SK-N-SH (cell line): Measurements from ENCODE around the gene ITGB5. TPM values are rescaled to one million over a fixed set of nuclear protein-coding genes. Genes with fewer than 3 reads are reported as not detected.

Experiments used
- CTCF ChIA-PET: fragments of 300-600, 350-600 bp; formaldehyde crosslinking; extraction: SDS; loops from one replicate; lab custom pipeline; 2021; lab: Yijun Ruan, JAX
- POLR2A ChIA-PET: fragments of 350-600 bp; sonication (Branson Sonifier 250); formaldehyde crosslinking; extraction: SDS; loops from one replicate; lab custom pipeline; 2020; ENCODE audit warnings: antibody characterized with exemption, inconsistent platforms; lab: Yijun Ruan, JAX
- DNase-seq: peaks from one replicate; pipeline ENCODE4 v3.0.0; 2012
- H2AFZ ChIP-seq: fragments of 200-600 bp; sonication (generic); 2 replicates; pipeline ENCODE4 v1.8.1; 2016; ENCODE audit warnings: antibody characterized with exemption, mild to moderate bottlenecking, low read depth
- H3F3A ChIP-seq: fragments of 200-600 bp; sonication (generic); replicated peaks from 2 replicates; pipeline ENCODE3; 2016; ENCODE audit warnings: antibody characterized with exemption, mild to moderate bottlenecking; ENCODE audit not compliant: insufficient read depth
- H3K27ac ChIP-seq, 2 experiments: fragments of 200-500 bp in 1 of 2; fragments of 200-600 bp in 1 of 2; sonication (Bioruptor generic) in 1 of 2; sonication (generic), shearing (Covaris generic) in 1 of 2; 2 replicates each; pipeline versions ENCODE4 v1.5.1 to v1.6.1; 2014 to 2016; ENCODE audit warnings: low read depth in 2 of 2, inconsistent platforms in 1 of 2, low read length in 1 of 2, mild to moderate bottlenecking in 1 of 2, mixed read lengths in 1 of 2
- H3K27me3 ChIP-seq: fragments of 200-600 bp; sonication (generic), shearing (Covaris generic); 2 replicates; pipeline ENCODE4 v1.6.1; 2016; ENCODE audit warnings: mixed run types; ENCODE audit not compliant: insufficient read depth
- H3K36me3 ChIP-seq, 2 experiments: fragments of 200-500 bp in 1 of 2; fragments of 200-600 bp in 1 of 2; sonication (Bioruptor generic) in 1 of 2; sonication (generic) in 1 of 2; replicated peaks in 1 of 2; 2 replicates each; pipeline versions ENCODE3 to v1.5.1; 2014 to 2016; ENCODE audit warnings: low read length in 1 of 2, mild to moderate bottlenecking in 1 of 2; ENCODE audit not compliant: insufficient read depth in 2 of 2, control insufficient read depth in 1 of 2
- H3K4me1 ChIP-seq, 2 experiments: fragments of 200-500 bp in 1 of 2; fragments of 200-600 bp in 1 of 2; sonication (Bioruptor generic) in 1 of 2; sonication (generic), shearing (Covaris generic) in 1 of 2; 2 replicates each; pipeline versions ENCODE4 v1.5.1 to v1.6.1; 2014 to 2016; ENCODE audit warnings: low read depth in 1 of 2, low read length in 1 of 2, mixed run types in 1 of 2; ENCODE audit not compliant: insufficient read depth in 2 of 2, control insufficient read depth in 1 of 2
- H3K4me2 ChIP-seq: fragments of 200-600 bp; sonication (generic), shearing (Covaris generic); 2 replicates; pipeline ENCODE4 v1.6.1; 2017; ENCODE audit warnings: mixed run types
- H3K4me3 ChIP-seq, 2 experiments: fragments of 200-500 bp in 1 of 2; fragments of 200-600 bp in 1 of 2; sonication (Bioruptor generic) in 1 of 2; sonication (generic), shearing (Covaris generic) in 1 of 2; 2 replicates each; pipeline versions ENCODE4 v1.5.1 to v1.8.1; 2014 to 2016; ENCODE audit warnings: low read depth in 2 of 2, inconsistent platforms in 1 of 2, low read length in 1 of 2, mild to moderate bottlenecking in 1 of 2, mixed read lengths in 1 of 2, moderate library complexity in 1 of 2
- H3K79me2 ChIP-seq: fragments of 200-600 bp; sonication (generic); 2 replicates; pipeline ENCODE4 v1.8.1; 2017; ENCODE audit warnings: mild to moderate bottlenecking; ENCODE audit not compliant: insufficient read depth
- H3K9ac ChIP-seq: fragments of 200-600 bp; sonication (generic); 2 replicates; pipeline ENCODE4 v1.6.1; 2017; ENCODE audit warnings: mixed run types
- H3K9me2 ChIP-seq: fragments of 200-600 bp; sonication (generic); 2 replicates; pipeline ENCODE4 v1.6.1; 2017; ENCODE audit warnings: mixed run types
- H3K9me3 ChIP-seq: fragments of 200-600 bp; sonication (generic); 2 replicates; pipeline ENCODE4 v1.6.1; 2017; ENCODE audit warnings: mixed run types, mild to moderate bottlenecking, moderate library complexity
- H4K20me1 ChIP-seq: fragments of 200-600 bp; sonication (generic); 2 replicates; pipeline ENCODE4 v1.6.1; 2017; ENCODE audit warnings: mild to moderate bottlenecking, mixed run types; ENCODE audit not compliant: insufficient read depth
- CHD2 ChIP-seq: fragments of 150-350 bp; IDR thresholded peaks from 2 replicates; pipeline ENCODE4 v1.6.1; 2018; ENCODE audit warnings: low read length; ENCODE audit not compliant: partially characterized antibody
- EP300 ChIP-seq, 2 experiments: IDR thresholded peaks; 2 replicates each; pipeline versions ENCODE4 v1.4.0 to v1.6.1; 2012; ENCODE audit warnings: borderline replicate concordance in 1 of 2, low read depth in 1 of 2, low read length in 1 of 2
- GATA2 ChIP-seq: sonication (generic); formaldehyde crosslinking; IDR thresholded peaks from 2 replicates; pipeline ENCODE4 v1.5.0; 2020; ENCODE audit warnings: mild to moderate bottlenecking, missing genetic modification reagents
- IRF3 ChIP-seq: fragments of 150-350 bp; IDR thresholded peaks from 2 replicates; pipeline ENCODE4 v1.6.1; 2016; ENCODE audit warnings: mild to moderate bottlenecking, low read depth, low read length
- MAX ChIP-seq: IDR thresholded peaks from 2 replicates; pipeline ENCODE4 v1.4.0; 2012; ENCODE audit warnings: low read depth
- MEF2A ChIP-seq: IDR thresholded peaks from 2 replicates; pipeline ENCODE4 v1.4.0; 2012; ENCODE audit warnings: low read depth, borderline replicate concordance
- PBX3 ChIP-seq: IDR thresholded peaks from 2 replicates; pipeline ENCODE4; 2012
- REST ChIP-seq: IDR thresholded peaks from 2 replicates; pipeline ENCODE4 v1.6.1; 2012; ENCODE audit warnings: mild to moderate bottlenecking, low read depth, low read length, moderate library complexity
- RFX5 ChIP-seq: IDR thresholded peaks from 2 replicates; pipeline ENCODE4 v1.6.1; 2012; ENCODE audit warnings: mild to moderate bottlenecking, improper control_type of control experiment, low read length
- RXRA ChIP-seq: IDR thresholded peaks from 2 replicates; pipeline ENCODE4 v1.4.0; 2012; ENCODE audit warnings: low read depth, mild to moderate bottlenecking, borderline replicate concordance
- SMC3 ChIP-seq: IDR thresholded peaks from 2 replicates; pipeline ENCODE4 v1.6.1; 2012; ENCODE audit warnings: low read depth, low read length, improper control_type of control experiment
- TAF1 ChIP-seq: IDR thresholded peaks from 2 replicates; pipeline ENCODE4 v1.6.1; 2012; ENCODE audit warnings: low read depth, mild to moderate bottlenecking, low read length, moderate library complexity, borderline replicate concordance
- TCF12 ChIP-seq: IDR thresholded peaks from 2 replicates; pipeline ENCODE4 v1.4.0; 2012
- TEAD4 ChIP-seq: IDR thresholded peaks from 2 replicates; pipeline ENCODE4 v1.4.0; 2012; ENCODE audit warnings: mild to moderate bottlenecking, borderline replicate concordance; ENCODE audit not compliant: insufficient read depth
- USF2 ChIP-seq: fragments of 150-350 bp; IDR thresholded peaks from 2 replicates; pipeline ENCODE4 v1.6.1; 2017; ENCODE audit warnings: antibody characterized with exemption, low read length, low read depth, borderline replicate concordance
- YY1 ChIP-seq: IDR thresholded peaks from 2 replicates; pipeline ENCODE4 v1.4.0; 2012; ENCODE audit warnings: low read depth, mild to moderate bottlenecking
- ZBTB33 ChIP-seq: IDR thresholded peaks from 2 replicates; pipeline ENCODE4 v1.4.0; 2012; ENCODE audit warnings: low read depth, borderline replicate concordance
- WGBS: methylation state at CpG from one replicate; pipeline ENCODE4 v1.1.6; 2017; ENCODE audit warnings: low lambda C conversion rate; 5-methylcytosine and 5-hydroxymethylcytosine counted together
- polyA plus RNA-seq, 3 experiments: library from polyadenylated mRNA; depleted of rRNA; stranded (reverse); fragments of >200 nt; gene quantifications; 2 replicates each; pipeline ENCODE4 v1.2.3, GENCODE V29; 2012

ITGB5 gene
- polyA plus RNA-seq, 1 of the 3 experiments (the other 2 are of a cell fraction) = 481 TPM

DNA sequence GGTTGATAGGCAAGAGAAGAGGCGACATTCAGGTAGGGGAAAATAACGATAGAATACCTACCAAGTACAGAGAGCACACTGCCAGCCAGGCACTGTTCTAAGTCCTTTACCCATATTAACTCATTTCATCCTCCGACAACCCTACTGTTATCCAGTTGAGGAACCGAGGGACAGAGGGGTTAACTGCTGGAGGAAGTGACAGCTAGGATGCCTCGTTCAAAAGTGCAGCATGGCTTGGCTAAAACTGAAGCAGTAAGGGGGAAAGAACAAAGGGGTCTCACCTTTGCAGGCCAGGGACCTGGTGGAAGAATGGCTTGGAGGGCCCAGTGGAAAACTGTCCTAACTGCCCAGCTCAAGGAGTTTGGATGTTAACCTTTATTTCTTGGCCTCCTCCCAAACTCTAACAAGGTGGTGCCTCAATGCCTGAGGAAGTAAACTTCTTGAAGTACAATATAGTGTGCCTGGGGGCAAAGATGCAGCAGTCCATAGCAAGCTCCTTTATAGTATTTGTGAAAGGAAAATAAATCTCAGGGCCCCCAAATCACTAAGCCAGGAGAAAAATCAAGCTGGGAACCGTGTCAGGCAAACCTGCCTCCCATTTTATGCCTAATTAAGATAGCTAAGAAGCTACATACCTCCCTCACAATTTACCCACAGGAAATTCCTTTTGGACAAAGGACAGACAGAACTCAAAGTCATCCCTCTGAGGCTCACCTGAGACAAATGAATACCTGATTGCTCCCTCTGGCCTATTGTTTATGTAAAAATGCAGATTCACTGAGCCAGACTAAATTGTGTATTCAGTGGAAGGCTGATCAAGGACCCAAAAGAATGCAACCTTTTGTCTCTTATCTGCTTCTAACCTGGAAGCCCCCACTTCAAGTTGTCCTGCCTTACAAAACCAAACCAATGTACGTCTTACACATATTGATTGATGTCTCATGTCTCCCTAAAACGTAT is 1.6 kb upstream of the ITGB5 start:
- 90% methylated on average over 8 of the region's 8 CpGs for WGBS
- ChIA-PET POLR2A (no interaction called here), CTCF (interaction anchor here (0.8 to 3.8 kb wide), 5 partner anchors 11 to 324 kb away, joined by 3 to 23 read pairs (median 4); no protein-coding TSS in a partner anchor)
- no peaks in the 10 kb centered on the region for H3K27me3 ChIP-seq
- no peak for TF ChIP-seq SMC3
- no peak for TF ChIP-seq REST
- no peak for TF ChIP-seq EP300 (IDR thresholded peaks at IDR 0.05; ENCODE audit: borderline replicate concordance in 1 of 2, low read depth in 1 of 2, low read length in 1 of 2)
- no peak for TF ChIP-seq USF2
- no peak for TF ChIP-seq MEF2A
- TF ChIP-seq MAX = no peak
- no peak for TF ChIP-seq TCF12
- no peak for TF ChIP-seq ZBTB33
- TF ChIP-seq YY1 = no peak
- TF ChIP-seq IRF3 = no peak
- TF ChIP-seq PBX3 = no peak
- TF ChIP-seq RXRA = no peak
- TF ChIP-seq GATA2 (CRISPR knock-in tag) = no peak
- TF ChIP-seq TAF1 = no peak
- TF ChIP-seq TEAD4 = no peak
- no peak for TF ChIP-seq RFX5
- TF ChIP-seq CHD2 = no peak
- H3F3A ChIP-seq = peaks cover 9% of the 10 kb centered on the region
- H3K36me3 ChIP-seq = peaks cover 3% of the 10 kb centered on the region in 2 experiments
- no peak overlapping the region for H3K4me3 ChIP-seq
- H3K9me3 ChIP-seq = no peaks in the 10 kb centered on the region
- peaks cover 16 to 17% of the 10 kb centered on the region in 2 experiments for H3K4me1 ChIP-seq
- no peak overlapping the region for H3K9ac ChIP-seq
- no peaks in the 10 kb centered on the region for H4K20me1 ChIP-seq
- DNase-seq = no peak
- no peak overlapping the region for H3K27ac ChIP-seq
- peaks cover 23% of the 10 kb centered on the region for H3K79me2 ChIP-seq
- H2AFZ ChIP-seq = no peak overlapping the region
- no peaks in the 10 kb centered on the region for H3K9me2 ChIP-seq
- no peak overlapping the region for H3K4me2 ChIP-seq
